K562 (cell line): ENCODE results near the gene SUSD3. TPM values are rescaled to one million over a fixed set of nuclear protein-coding genes. Genes with fewer than 3 reads are reported as not detected.
A peak's percentile ranks its signal among the peaks of the same experiment; 100 is the strongest.

Experiments
- ASH1L ChIP-seq: fragments of 450-650 bp; IDR thresholded peaks from 2 replicates; pipeline ENCODE4 v1.6.1; 2018; ENCODE audit warnings: borderline replicate concordance, mild to moderate bottlenecking, low read depth; ENCODE audit not compliant: partially characterized antibody
- BACH1 ChIP-seq: fragments of 200-800 bp; sonication (Bioruptor generic); IDR thresholded peaks from 2 replicates; pipeline ENCODE4 v1.6.1; 2016; ENCODE audit warnings: missing genetic modification characterization, missing compliant biosample characterization
- MGA ChIP-seq: fragments of 450-650 bp; IDR thresholded peaks from 2 replicates; pipeline ENCODE4 v1.6.1; 2016; ENCODE audit warnings: mild to moderate bottlenecking, moderate library complexity
- MXI1 ChIP-seq: IDR thresholded peaks from 2 replicates; pipeline ENCODE4 v1.6.1; 2011; ENCODE audit warnings: low read depth, mild to moderate bottlenecking, improper control_type of control experiment, low read length
- NUFIP1 ChIP-seq: fragments of 450-650 bp; IDR thresholded peaks from 2 replicates; pipeline ENCODE4 v1.6.1; 2018; ENCODE audit not compliant: partially characterized antibody
- PTTG1 ChIP-seq: fragments of 450-650 bp; IDR thresholded peaks from 2 replicates; pipeline ENCODE4 v1.6.1; 2016; ENCODE audit warnings: low read depth, mild to moderate bottlenecking, missing genetic modification characterization, missing compliant biosample characterization
- RFX5 ChIP-seq: IDR thresholded peaks from 2 replicates; pipeline ENCODE4 v1.6.1; 2011; ENCODE audit warnings: low read depth, mild to moderate bottlenecking, improper control_type of control experiment, low read length
- SMAD3 ChIP-seq: fragments of 450-650 bp; formaldehyde crosslinking; conservative IDR thresholded peaks from 2 replicates; pipeline ENCODE4 v1.4.0; 2020; ENCODE audit warnings: mild to moderate bottlenecking
- SREBF2 ChIP-seq: sonication (generic); formaldehyde crosslinking; IDR thresholded peaks from 2 replicates; pipeline ENCODE4 v1.4.0; 2020; ENCODE audit warnings: mild to moderate bottlenecking, missing genetic modification reagents
- USF1 ChIP-seq: sonication (generic); formaldehyde crosslinking; IDR thresholded peaks from 2 replicates; pipeline ENCODE4 v1.9.0; 2022; ENCODE audit warnings: mild to moderate bottlenecking, missing genetic modification reagents
- ZNF232 ChIP-seq: sonication (generic); formaldehyde crosslinking; IDR thresholded peaks from 2 replicates; pipeline ENCODE4 v1.8.0; 2022; ENCODE audit warnings: mild to moderate bottlenecking, missing genetic modification reagents
- ZNF280A ChIP-seq: fragments of 450-650 bp; IDR thresholded peaks from 2 replicates; pipeline ENCODE4 v1.6.1; 2018; ENCODE audit warnings: mild to moderate bottlenecking, low read depth; ENCODE audit not compliant: partially characterized antibody
- ZNF354B ChIP-seq: fragments of 250-450 bp; sonication (Bioruptor Pico); IDR thresholded peaks from 2 replicates; pipeline ENCODE4 v1.4.0; 2020
- polyA plus RNA-seq, 8 experiments: library from polyadenylated mRNA; depleted of rRNA in 4 of 8; stranded (reverse) in 5 of 8; unstranded in 3 of 8; fragments of >200 nt; fragmentation: Nextera tagmentation in 2 of 8; fragmentation: Illumina TruSeq in 1 of 8; extraction: Ambion mirVana in 2 of 8; extraction: Trizol in 1 of 8; gene quantifications; 2 replicates each; pipeline versions ENCODE4 v1.2.1 to v1.2.3, GENCODE V29; 2011 to 2014; ENCODE audit warnings: inconsistent platforms in 1 of 8, missing spikeins in 1 of 8
- total RNA-seq, 7 experiments: library from RNA; depleted of rRNA in 6 of 7; stranded (reverse); fragments of >200 nt in 6 of 7; fragmentation: Illumina TruSeq in 2 of 7; extraction: Trizol in 2 of 7; gene quantifications; 2 replicates each; pipeline versions ENCODE4 v1.2.1 to v1.2.3, GENCODE V29; 2011 to 2021; ENCODE audit warnings: low replicate concordance in 1 of 7

SUSD3 gene
- total and polyA plus RNA-seq, 9 of the 15 experiments (the other 6 are each of a cell fraction or from before 2014, with no cell fraction given) = 1.3 to 21.7 (median 11.4) TPM

GRCh38 chr9:93066978-93067603 is 8.6 kb downstream of the SUSD3 start (continued):
- TF ChIP-seq MGA = peak; percentile 14; the same call in 1 of the 2 replicates
- TF ChIP-seq SMAD3 (CRISPR knock-in tag) = no peak
- TF ChIP-seq ZNF232 = no peak
- TF ChIP-seq BACH1 (tag) = peak; percentile 39; the same call in 1 of the 2 replicates
- TF ChIP-seq USF1 (CRISPR knock-in tag) = peak; percentile 34; the same call in 1 of the 2 replicates
- TF ChIP-seq PTTG1 (tag) = peak; percentile 54; the same call in 1 of the 2 replicates
- TF ChIP-seq ASH1L = no peak
- no peak for TF ChIP-seq SREBF2 (CRISPR knock-in tag)
- TF ChIP-seq MXI1 = no peak
- no peak for TF ChIP-seq NUFIP1
- TF ChIP-seq ZNF354B = no peak
- TF ChIP-seq ZNF280A = no peak
- no peak for TF ChIP-seq RFX5
